Gastroesophageal sphincter (tissue), 3 donors: ENCODE results near the gene ADAM22.

ENCODE experiments used
- CTCF ChIP-seq, 4 experiments: fragments of 200-600 bp in 2 of 4; fragments of 450-650 bp in 2 of 4; sonication (generic) in 1 of 4; IDR thresholded peaks; one replicate each; pipeline ENCODE4 v1.5.1; 2017 to 2019; ENCODE audit warnings: antibody characterized with exemption in 4 of 4, mild to moderate bottlenecking in 2 of 4, moderate library complexity in 2 of 4
- POLR2A ChIP-seq, 2 donors: fragments of 450-650 bp; IDR thresholded peaks; one replicate each; pipeline ENCODE4 v1.6.1; 2017; ENCODE audit warnings: antibody characterized with exemption in 2 of 2, mild to moderate bottlenecking in 2 of 2, moderate library complexity in 1 of 2

GRCh38 chr7:87961754-87962153 is 27.7 kb downstream of the ADAM22 start:
- TF ChIP-seq CTCF (IDR thresholded peaks at IDR 0.05) (no peak), POLR2A (IDR thresholded peaks at IDR 0.05) (no peak)
